ENCODE data around the gene KDM5A.
"Not testable (repeated sequence)": the region's sequence is repeated elsewhere in the genome, so short reads cannot be mapped to it uniquely, and the experiment has no call there.

The KDM5A gene

DNA sequence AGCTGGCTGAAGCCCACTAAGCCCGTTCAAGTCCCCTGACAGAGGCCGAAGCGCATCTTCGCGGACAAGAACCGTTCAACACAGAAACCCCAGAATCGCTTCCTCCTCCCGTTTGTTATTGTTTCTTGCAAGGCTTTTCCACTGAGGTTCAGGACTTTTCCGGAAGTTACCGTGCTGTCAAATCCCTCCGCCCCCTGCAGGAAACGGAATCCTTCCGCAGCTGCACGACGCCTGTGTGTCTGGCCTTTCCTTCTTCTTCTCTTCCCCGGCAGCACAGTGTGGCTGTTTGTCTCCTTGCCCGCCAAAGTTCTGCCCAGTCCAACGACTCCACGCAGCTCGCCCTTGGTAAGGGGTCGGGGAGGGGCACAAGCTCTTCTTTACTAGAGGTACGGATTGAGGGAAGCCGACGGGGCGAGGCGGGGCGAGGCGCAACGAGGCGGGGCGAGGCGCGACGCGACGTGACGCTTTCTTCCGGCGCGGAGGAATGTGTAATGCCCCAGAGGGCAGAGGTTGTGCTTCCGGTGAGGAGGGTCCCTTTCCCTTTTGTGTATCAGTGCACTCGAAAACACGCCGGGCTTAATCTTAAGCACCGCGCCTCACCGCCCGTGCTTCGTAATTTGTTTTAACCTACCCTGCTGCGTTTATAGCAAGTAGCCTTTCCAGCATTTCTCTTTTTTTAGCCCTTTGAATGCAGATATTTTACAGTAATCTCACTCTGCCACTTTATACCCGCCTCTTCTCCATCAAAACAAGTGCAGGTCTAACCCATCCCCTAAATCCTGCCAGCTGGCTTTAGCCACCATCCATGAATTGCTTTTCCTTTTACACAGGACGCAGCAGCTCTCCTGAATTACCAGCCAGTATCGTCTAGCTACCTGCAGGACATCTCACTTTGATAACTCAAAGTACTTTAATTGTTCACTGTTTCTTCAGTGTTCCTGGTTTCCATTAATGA lies at the start of gene KDM5A:
Gene KDM5A, minus strand, starts transcription at position 179 of the 955 bp plus-strand sequence. CDS start 229 bp downstream, outside the sequence.
- peak; percentile 86 for DNase-seq (ENCODE audit: low read depth)

DNA sequence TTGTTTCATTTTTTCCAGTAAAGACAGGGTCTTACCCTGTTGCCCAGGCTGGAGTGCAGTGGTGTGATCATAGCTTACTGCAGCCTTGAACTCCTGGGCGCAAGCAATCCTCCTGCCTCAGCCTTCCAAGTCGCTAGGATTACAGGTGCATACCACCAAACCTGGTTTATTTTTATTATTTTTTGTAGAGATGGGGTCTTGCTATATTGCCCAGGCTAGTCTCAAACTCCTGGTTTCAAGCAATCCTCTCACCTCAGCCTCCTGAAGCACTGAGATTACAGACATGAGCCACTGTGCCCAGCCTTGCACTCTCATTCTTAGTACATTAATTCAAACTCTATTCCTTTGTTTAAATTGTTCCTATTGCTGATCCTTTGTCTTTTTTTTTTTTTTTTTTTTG lies 46.6 kb upstream of the KDM5A start:
- DNase-seq (ENCODE audit: low read depth) = not testable (repeated sequence)

DNA sequence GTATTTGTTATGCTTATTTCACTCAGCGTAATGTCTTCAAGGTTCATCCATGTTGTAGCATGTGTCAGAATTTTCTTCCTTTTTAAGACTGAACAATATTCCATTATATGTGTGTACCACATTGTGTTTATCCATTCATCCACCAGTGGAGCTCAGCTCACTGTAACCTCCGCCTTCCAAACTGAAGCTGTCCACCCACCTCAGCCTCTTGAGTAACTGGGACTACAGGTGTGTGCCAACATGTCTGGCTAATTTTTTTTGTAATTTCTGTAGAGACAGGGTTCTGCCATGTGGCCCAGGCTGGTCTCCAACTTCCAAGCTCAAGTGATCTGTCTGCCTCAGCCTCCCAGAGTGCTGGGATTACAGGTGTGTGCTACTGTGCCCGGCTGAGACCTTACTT lies 33.4 kb upstream of the KDM5A start:
- no peak for DNase-seq (ENCODE audit: low read depth)

DNA sequence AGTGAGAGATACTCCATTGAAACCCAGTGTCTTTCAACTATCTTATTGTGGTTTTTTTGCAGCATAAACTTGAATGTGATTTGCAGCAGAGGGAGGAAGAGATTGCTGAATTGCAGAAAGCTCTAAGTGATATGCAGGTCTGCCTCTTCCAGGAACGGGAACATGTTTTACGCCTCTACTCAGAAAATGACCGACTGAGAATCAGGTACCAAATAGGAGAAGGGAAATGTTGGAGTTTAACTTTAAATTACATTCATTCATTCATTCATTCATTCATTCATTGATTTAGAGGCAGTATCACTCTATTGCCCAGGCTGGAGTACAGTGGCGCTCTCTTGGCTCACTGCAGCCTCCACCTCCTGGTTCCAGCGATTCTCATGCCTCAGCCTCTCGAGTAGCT lies 29.3 kb upstream of the KDM5A start:
- DNase-seq (ENCODE audit: low read depth) = no peak

DNA sequence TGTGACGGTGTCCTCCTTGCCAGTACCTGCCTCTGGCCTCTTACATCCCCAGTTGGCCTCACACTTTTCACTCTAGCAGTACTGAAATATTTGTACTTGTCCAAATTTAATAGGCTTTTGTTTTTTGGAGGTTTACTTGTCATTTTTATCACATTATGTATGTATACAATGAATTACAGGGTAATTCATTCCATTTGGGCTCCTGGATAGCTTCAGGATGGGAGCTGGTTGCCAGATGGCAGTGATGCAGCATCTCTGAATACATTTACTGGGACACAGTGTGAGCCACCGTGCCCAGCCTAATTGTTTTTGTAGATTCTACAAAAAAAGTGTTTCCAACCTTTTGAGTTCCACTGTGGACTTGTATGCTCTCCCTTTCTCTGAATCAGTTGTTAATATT lies 25.7 kb upstream of the KDM5A start:
- no peak for DNase-seq (ENCODE audit: low read depth)

DNA sequence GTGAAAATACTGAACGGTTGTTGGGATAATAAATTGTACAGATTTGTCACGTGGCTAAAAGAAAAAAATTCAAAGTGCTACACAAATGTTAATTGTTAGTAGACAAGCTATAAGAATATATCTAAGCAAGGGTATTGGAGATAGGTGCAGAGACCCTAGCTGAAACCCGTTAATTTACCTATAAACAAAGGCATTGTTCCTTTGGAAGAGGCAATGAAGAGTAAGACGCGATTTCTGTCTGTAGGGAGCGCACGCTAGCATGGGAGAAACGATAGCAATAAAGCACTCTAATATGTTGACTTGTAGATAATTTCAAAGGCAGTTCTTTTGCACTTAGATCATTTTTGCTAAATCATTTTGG lies 12.9 kb upstream of the KDM5A start:
- no peak for DNase-seq (ENCODE audit: low read depth)

DNA sequence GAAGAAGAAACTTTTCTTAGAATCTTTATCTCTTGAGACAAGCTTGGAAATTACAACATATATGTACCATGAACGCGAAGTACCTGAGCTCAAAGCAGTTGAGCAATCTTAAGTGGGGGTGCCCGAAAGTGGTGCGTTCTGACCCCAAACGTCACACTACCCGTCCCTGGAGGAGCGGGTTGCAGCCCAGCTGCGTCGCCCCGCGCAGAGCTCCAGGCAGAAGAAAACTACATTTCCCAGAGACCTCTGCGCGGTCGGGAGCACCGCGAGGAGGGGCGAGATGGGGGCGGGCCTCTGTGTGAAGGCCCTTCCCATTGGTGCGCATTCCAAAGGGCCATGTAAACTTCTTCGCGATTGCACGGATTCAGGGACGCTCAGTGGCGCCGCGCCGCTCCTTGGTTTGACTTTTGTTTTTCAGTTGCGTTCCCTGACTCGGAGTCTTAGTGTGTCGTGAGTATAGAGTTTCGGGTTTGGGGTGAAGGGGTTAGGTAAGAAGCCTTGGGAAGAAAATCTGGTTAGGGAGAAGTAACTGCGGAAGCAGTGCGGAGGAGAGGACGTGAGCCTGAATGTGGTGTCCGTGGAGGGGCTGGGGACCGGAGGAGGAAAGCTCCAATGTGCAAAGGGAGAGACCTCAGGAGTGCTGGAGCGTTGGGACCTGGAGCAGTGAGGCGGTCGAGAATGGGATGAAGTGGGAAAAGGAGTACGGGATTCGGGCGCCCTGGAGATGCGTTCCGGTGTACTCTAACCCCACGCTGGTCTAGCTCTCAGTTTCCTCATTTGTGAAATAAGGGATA lies 12.3 kb upstream of the KDM5A start, which contains the start of gene CCDC77:
Gene CCDC77, plus strand, starts transcription at position 410 of the 794 bp plus-strand sequence. CDS start 7,740 bp downstream, outside the sequence.
- DNase-seq (ENCODE audit: low read depth) = peak; percentile 81

DNA sequence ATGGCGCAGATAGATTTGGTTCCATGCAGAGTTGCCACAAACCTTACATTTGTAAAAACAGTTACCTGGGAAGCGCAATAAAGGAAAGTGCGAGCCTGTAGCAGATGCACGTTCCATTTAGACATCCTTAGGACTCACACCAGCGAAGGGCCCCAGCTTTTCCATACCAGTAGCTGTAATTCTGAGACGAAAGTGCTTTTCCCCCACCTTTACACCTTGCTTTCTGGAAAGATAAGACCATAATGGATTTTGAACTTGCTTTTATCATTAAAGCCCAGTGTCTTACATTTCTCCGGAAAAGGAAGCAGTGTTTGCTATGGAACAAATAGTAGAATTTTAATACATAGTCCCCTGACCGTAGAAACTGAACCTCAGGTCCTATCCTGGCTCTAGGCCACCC lies 11.7 kb upstream of the KDM5A start:
- DNase-seq (ENCODE audit: low read depth) = no peak

DNA sequence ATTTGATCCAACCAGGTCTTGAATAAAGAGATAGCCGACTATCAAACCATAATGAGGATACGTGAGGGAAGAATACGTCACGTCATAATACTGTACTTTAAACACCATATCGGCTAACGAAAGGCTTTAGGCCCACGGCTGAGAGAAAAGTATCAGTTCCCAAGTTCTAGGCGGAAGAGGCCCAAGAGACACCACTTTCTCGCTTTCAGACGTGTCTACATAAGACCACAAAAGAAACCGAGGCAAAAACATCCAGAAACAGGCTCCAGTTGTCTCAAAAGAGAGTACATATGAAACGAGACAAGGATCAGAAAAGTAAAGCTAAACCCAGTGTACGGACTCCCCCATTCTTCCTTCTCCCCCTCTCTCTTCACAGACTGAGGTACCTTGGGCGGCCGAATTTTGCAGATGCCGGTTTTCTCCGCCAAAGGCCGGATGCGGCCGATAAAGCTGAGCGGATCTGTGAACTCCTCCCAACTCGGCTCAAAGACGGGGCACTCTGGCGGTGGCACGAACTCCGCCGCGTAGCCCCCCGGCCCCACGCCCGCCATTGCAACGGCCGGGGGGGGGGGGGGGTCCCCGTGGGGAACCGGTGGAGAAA lies 479 bp downstream of the KDM5A start:
- no peak for DNase-seq (ENCODE audit: low read depth)

DNA sequence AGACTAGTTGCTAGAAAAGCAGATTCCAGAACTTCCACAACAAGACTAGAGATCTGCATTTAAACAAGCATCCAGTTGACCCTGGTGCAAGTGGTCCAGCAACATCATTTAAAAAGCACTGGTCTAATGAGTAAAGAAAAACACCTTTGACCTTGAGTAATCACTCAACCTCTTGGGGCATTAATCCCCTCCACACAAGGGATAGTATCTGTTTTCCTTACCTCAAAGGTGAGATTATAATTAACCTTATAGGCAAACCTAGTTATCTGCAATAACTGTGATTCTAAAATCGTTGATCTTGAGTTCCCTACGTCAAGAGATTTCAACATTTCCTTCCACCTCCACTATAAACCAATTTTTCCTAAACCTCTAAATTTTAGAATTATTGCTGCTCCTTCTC lies 1.1 kb downstream of the KDM5A start:
- DNase-seq (ENCODE audit: low read depth) = no peak

DNA sequence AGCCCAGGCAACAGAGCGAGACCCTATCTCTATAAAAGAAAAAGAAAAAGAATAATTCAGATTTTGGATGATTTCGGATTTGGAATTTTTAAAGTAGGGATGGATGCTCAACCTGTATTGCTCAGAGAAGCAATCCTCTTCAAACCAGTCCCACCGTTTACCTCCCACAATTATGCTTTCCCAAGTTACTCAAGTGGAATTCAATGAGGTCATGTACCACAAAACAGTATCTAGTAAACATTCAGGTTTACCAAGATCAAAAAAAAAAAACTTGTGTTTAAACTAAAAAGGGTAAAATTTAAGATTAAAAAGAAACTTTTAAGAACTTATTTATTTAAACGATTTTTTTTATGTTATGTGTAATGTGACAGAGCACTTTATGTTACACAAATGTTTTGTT lies 2.5 kb downstream of the KDM5A start:
- DNase-seq (ENCODE audit: low read depth) = no peak

DNA sequence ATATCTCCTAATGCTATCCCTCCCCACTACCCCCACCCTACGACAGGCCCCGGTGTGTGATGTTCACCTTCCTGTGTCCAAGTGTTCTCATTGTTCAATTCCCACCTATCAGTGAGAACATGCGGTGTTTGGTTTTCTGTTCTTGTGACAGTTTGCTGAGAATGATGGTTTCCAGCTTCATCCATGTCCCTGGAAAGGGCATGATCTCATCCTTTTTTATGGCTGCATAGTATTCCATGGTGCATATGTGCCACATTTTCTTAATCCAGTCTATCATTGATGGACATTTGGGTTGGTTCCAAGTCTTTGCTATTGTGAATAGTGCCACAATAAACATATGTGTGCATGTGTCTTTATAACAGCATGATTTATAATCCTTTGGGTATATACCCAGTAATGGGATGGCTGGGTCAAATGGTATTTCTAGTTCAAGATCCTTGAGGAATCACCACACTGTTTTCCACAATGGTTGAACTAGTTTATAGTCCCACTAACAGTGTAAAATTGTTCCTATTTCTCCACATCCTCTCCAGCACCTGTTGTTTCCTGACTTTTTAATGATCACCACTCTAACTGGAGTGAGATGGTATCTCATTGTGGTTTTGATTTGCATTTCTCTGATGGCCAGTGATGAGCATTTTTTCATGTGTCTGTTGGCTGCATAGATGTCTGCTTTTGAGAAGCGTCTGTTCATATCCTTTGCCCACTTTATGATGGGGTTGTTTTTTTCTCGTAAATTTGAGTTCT lies 18.2 kb downstream of the KDM5A start:
- DNase-seq (ENCODE audit: low read depth) = not testable (repeated sequence)

DNA sequence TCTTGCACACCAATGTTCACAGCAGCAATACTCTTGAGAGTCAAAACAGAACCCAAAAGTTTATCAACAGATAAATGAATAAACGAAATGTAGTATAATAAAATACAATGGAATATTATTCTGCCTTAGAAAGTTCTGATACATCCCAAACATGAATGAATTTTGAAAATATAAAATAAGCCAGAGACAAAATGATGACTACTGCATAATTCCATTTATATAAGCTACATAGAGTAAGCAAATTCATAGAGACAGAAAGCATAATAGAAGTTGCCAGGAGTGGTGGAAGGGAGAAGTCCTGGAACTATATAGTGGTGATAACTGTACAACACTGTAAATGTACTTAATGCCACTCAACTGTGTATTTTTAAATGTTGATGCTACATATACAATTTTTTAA lies 21.1 kb downstream of the KDM5A start:
- no peak for DNase-seq (ENCODE audit: low read depth)

DNA sequence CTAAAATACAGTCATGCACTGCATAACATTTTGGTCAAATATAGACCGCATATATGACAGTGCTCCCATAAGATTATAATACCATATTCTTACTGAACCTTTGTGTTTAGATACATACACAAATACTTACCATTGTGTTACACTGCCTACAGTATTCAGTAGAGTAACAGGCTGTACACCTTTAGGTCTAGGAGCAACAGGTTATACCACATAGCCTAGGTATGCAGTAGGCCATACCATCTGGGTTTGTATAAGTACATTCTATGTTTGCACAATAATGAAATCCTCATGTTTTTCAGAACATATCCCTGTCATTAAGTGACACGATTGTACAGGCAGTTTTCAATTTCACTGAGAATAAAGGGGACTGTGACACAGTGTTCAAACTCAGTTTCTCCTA lies 22.3 kb downstream of the KDM5A start:
- DNase-seq (ENCODE audit: low read depth) = no peak

DNA sequence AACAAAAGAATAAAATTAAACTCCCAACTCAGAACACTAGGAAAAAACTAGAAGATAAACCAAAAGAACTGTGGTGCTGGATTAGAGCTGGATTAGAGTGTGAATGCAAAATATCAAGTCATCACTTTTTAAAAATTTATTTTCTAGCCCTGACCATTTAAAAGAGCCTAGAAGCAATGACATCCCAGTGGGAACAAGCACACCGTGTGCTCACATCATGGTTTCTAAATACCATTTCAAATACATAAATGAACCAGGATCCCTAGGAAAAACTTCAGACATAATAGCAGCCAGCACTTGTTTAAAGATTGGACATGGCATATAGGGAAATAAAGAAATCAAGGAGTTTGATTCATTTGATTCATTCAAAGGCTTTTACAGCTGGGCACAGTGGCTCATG lies 30.0 kb downstream of the KDM5A start:
- DNase-seq (ENCODE audit: low read depth) = no peak

DNA sequence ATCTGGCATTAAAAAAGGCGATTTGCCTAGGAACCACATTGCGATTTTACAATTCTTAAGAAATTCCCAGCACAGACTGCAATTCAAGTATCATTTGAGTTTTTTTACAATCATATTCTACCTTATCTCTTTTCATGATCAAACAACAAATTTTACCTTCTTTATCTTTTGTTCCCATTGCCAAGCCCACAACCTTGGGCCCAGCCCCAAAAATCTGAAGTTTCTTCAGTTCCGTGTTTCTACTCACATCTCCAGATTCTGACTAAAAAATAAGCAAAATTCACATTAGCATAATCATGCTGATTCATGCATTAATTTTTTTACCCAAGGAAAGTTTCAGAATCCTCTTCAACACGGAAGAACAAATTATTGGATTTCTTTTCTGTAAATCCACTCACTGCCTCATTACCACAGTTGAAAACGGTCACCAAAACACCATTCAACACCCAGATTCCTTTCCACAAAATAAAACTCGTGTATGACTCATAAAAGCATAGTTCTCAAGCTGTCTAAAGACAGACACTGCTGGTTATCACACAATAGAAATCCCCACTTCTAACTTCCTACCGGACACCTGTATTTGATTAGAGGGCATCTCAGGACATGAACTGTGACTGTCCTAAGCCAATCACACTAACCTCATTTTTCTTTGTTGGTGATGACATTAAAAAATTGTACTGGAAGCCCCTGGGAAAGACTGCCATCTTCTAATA lies 32.7 kb downstream of the KDM5A start:
- no peak for DNase-seq (ENCODE audit: low read depth)

DNA sequence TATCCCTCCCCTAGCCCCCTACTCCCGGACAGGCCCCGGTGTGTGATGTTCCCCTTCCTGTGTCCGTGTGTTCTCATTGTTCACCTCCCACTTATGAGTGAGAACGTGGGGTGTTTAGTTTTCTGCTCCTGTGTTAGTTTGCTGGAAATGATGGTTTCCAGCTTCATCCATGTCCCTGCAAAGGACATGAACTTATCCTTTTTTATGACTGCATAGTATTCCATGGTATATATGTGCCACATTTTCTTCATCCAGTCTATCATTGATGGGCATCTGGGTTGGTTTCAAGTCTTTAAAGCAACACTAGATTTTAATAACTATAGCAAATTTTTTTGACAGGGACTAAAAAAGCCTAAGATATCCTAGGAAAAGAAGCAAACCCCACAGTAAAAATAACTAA lies 37.9 kb downstream of the KDM5A start:
- not testable (repeated sequence) for DNase-seq (ENCODE audit: low read depth)

DNA sequence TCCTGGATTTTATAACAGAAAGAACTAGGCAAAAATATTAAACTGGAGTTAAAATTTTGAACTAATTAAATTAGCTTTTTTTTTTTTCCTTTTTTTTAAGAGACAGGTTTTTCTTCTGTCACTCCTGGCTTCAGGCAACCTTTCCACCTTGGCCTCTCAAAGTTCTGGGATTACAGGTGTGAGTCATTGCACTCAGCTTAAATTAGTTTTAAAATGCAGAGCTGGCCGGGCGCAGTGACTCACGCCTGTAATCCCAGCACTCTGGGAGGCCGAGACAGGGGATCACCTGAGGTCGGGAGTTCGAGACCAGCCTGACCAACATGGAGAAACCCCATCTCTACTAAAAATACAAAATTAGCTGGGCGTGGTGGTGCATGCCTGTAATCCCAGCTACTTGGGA lies 39.5 kb downstream of the KDM5A start:
- not testable (repeated sequence) for DNase-seq (ENCODE audit: low read depth)

DNA sequence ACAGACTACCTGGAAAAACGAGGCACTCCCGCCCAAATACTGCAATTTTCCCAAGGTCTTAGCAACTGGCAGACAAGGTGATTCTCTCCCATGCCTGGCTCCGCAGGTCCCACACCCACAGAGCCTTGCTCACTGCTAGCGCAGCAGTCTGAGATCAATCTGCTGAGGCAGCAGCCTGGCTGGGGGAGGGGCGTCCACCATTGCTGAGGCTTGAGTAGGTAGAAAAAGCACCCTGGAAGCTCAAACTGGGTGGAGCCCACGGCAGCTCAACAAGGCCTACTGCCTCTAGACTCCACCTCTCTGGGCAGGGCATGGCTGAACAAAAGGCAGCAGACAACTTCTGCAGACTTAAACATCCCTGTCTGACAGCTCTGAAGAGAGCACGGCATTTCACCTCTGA lies 46.1 kb downstream of the KDM5A start:
- not testable (repeated sequence) for DNase-seq (ENCODE audit: low read depth)

DNA sequence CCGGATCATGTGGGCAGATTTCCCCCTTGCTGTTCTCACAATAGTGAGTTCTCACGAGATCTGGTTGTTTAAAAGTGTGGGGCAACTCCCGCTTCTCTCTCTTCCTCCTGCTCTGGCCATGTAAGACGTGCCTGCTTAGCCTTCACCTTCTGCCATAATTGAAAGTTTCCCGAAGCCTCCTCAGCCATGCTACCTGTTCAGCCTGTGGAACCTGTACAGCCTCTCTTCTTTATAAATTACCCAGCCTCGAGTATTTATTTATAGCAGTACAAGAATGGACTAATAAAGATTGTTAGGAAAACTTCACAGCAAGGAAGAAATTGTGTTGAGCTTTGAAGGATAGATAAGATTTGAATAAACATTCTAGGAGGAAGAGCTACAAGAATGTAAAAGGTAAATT lies 52.1 kb downstream of the KDM5A start:
- no peak for DNase-seq (ENCODE audit: low read depth)

DNA sequence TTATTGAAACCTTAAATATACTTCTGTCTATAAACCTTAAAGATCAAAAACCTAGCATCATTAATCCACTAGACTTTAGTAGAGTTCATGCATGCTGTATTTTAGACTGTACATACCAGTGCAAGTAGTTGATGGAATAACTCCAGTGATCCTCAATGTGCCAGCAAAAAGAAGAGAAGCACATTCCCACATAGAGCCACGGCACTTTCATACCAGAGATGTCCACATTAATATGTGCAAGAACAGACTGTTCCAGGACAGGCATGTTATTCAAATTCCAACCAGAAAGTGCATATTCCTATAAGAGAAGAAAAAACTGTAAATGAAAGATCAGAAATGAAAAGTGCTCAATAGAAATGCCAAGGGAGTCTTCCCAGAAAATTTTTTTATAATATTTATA lies 55.0 kb downstream of the KDM5A start:
- no peak for DNase-seq (ENCODE audit: low read depth)

All from stimulated activated CD8-positive, alpha-beta memory T cell treated with anti-CD3 and anti-CD28 coated beads, Interleukin-12 subunit alpha, Interleukin-12 subunit beta, amount 100 ng/mL, for 4 hours (primary cell).